ENCODE data around the gene FAM228B.
"Not testable (repeated sequence)": the region's sequence is repeated elsewhere in the genome, so short reads cannot be mapped to it uniquely, and the experiment has no call there.

The FAM228B gene

DNA sequence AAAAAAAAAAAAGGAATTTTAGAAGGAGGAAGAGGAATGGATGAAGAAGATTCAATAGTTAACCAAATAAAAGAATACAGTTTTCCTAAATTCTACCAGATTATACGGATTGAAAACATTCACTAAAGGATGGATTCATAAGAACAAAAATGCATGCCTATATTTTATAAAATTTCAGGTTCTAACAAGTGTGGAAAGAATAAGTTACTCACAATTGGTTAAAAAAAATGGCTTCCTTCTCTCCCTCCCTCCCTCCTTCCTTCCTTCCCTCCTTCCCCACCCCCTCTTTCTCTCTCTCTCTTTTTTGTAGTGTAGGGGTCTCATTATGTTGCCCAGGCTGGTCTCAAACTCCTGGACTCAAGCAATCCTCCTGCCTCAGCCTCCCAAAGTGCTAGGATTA is 37.0 kb upstream of the FAM228B start:
- H3K36me3 Mint-ChIP-seq, result peaks cover 2 to 13% of the 10 kb centered on the region in 2 donors
- DNase-seq, result no peak
- no peak overlapping the region for H3K4me3 Mint-ChIP-seq
- ATAC-seq (replicated peaks), result no peak
- H3K4me1 Mint-ChIP-seq, result peaks cover 11 to 22% of the 10 kb centered on the region in 2 donors
- no peaks in the 10 kb centered on the region for H3K9me3 Mint-ChIP-seq
- H3K27ac Mint-ChIP-seq, result no peak overlapping the region
- no peaks in the 10 kb centered on the region for H3K27me3 Mint-ChIP-seq

DNA sequence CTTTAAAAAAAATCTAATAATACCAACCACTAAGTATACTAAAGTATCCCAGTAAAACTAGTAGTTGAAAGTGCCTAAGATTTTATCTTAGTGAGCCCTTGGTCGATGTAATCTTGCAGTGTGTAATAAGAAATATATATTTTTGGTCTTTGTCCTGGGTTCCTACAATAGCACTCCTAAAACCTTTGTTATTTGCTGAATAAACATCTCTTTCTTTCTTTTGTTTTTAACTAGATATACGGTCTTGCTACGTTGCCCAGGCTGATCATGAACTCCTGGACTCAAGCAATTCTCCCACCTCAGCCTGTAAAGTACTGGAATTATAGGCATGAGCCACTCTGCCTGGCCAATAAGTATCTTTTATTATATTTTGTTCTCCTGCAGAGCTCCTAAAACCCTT is 36.2 kb upstream of the FAM228B start:
- Mint-ChIP-seq H3K27ac (no peak overlapping the region), H3K36me3 (peaks cover 0 to 9% of the 10 kb centered on the region in 2 donors), H3K4me1 (peaks cover 11 to 22% of the 10 kb centered on the region in 2 donors), H3K9me3 (no peaks in the 10 kb centered on the region), H3K27me3 (no peaks in the 10 kb centered on the region), H3K4me3 (no peak overlapping the region)
- DNase-seq (no peak), ATAC-seq (replicated peaks) (no peak)

DNA sequence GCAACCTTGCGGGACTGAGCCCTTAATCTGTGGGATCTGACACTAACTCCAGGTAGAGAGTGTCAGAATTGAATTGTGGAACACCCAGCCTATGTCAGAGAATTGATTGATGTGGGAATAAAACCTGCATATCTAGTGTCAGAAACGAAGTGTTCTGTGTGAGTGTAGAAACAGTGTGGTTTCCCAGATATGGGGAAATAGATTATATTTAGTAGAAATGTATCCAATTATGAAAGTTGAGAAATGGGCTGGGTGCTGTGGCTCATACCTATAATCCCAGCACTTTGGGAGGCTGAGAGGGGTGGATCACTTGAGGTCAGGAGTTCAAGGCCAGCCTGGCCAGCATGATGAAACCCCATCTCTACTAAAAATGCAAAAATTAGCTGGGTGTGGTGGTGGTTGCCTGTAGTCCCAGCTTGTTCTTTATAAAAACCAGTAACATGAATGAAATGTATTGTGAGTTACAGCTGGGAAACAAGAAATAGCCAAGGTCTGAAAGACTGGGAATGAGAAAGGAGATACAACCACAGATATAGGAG is 34.4 kb upstream of the FAM228B start:
- ATAC-seq (replicated peaks) (no peak), DNase-seq (no peak)
- H3K4me3 Mint-ChIP-seq, result no peak overlapping the region
- H3K9me3 Mint-ChIP-seq, result peaks cover 0 to 2% of the 10 kb centered on the region in 2 donors
- H3K4me1 Mint-ChIP-seq, result peaks cover 8 to 14% of the 10 kb centered on the region in 2 donors
- H3K27me3 Mint-ChIP-seq, result no peaks in the 10 kb centered on the region
- H3K36me3 Mint-ChIP-seq, result peaks cover 3 to 12% of the 10 kb centered on the region in 2 donors
- H3K27ac Mint-ChIP-seq, result no peak overlapping the region

DNA sequence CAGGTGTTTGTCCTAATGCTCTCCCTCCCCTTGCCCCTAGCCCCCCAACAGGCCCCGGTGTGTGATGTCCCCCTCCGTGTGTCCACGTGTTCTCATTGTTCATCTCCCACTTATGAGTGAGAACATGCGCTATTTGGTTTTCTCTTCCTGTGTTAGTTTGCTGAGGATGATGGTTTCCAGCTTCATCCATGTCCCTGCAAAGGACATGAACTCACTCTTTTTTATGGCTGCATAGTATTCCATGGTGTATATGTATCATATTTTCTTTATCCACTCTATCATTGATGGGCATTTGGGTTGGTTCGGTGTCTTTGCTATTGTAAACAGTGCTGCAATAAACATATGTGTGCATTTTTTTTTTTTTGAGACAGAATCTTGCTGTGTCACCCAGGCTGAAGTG is 30.0 kb upstream of the FAM228B start:
- H3K27ac Mint-ChIP-seq; H3K27me3 Mint-ChIP-seq; DNase-seq; H3K4me3 Mint-ChIP-seq; H3K9me3 Mint-ChIP-seq; H3K4me1 Mint-ChIP-seq; ATAC-seq (replicated peaks): not testable (repeated sequence)
- H3K36me3 Mint-ChIP-seq, result peaks cover 21 to 28% of the 10 kb centered on the region in 2 donors

DNA sequence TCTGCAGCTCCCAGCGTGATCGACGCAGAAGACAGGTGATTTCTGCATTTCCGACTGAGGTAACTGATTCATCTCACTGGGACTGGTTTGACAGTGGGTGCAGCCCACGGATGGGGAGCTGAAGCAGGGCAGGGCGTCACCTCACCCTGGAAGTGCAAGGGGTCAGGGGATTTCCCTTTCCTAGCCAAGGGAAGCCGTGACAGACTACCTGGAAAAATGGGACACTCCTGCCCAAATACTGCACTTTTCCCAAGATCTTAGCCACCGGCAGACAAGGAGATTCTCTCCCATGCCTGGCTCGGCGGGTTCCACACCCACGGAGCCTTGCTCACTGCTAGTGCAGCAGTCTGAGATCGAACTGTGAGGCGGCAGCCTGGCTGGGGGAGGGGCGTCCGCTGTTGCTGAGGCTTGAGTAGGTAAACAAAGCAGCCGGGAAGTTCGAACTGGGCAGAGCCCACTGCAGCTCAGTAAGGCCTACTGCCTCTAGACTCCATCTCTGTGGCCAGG is 28.0 kb upstream of the FAM228B start:
- ATAC-seq (replicated peaks); H3K4me3 Mint-ChIP-seq; H3K4me1 Mint-ChIP-seq; DNase-seq; H3K27ac Mint-ChIP-seq; H3K27me3 Mint-ChIP-seq; H3K9me3 Mint-ChIP-seq: not testable (repeated sequence)
- peaks cover 25 to 26% of the 10 kb centered on the region in 2 donors for H3K36me3 Mint-ChIP-seq

DNA sequence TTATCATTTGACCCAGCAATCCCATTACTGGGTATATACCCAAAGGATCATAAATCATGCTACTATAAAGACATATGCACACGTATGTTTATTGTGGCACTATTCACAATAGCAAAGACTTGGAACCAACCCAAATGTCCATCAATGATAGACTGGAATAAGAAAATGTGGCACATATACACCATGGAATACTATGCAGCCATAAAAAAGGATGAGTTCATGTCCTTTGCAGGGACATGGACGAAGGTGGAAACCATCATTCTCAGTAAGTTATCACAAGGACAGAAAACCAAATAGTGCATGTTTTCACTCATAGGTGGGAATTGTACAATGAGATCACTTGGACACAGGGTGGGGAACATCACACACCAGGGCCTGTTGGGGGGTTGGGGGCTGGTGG is 22.5 kb upstream of the FAM228B start:
- not testable (repeated sequence) for H3K4me3 Mint-ChIP-seq; H3K27me3 Mint-ChIP-seq; H3K27ac Mint-ChIP-seq; ATAC-seq (replicated peaks); H3K9me3 Mint-ChIP-seq; DNase-seq
- H3K4me1 Mint-ChIP-seq, result peaks cover 16 to 24% of the 10 kb centered on the region in 2 donors
- peaks cover 26 to 34% of the 10 kb centered on the region in 2 donors for H3K36me3 Mint-ChIP-seq

DNA sequence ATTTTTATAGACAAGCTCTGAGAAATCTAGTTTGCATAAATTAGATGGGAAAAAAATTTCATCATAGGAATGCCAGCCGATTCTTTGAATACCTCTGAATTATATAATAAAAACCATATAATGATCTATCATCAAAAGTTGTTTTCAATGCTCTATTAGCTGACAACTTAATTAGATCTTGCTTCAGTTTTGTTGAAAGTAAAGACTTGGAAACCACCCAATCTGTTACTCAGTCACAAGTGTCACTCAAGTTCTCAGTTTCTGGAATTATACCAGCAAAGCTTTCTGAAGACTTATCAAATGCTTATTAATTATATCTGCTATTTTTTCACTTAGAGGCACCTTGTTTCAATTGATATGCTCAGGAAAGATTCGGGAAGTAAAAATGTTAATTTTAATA is 21.3 kb upstream of the FAM228B start:
- ATAC-seq (replicated peaks) (no peak), DNase-seq (no peak)
- H3K9me3 Mint-ChIP-seq, result peaks cover 7 to 16% of the 10 kb centered on the region in 2 donors
- no peak overlapping the region for H3K27ac Mint-ChIP-seq
- peaks cover 17 to 28% of the 10 kb centered on the region in 2 donors for H3K36me3 Mint-ChIP-seq
- no peak overlapping the region for H3K4me3 Mint-ChIP-seq
- no peaks in the 10 kb centered on the region for H3K27me3 Mint-ChIP-seq
- H3K4me1 Mint-ChIP-seq, result peaks cover 16 to 24% of the 10 kb centered on the region in 2 donors

DNA sequence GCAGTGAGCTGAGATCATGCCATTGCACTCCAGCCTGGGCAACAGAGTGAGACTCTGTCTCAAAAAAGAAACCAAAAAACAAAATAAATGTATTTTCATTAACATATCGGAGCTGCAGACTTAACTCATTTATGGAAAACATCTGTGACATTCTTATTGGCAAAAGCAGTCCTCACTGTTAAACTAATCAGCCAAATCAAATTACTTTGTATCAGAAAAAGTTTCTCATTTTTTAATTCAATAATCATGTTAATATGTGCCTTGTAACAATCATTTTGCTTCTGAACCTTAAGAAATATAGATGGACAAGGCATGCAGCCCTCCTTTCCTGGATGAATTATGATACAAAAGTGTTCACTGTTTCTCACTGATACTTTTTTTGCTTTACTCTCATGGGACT is 20.6 kb upstream of the FAM228B start:
- no peak for ATAC-seq (replicated peaks)
- H3K4me1 Mint-ChIP-seq, result peaks cover 16 to 24% of the 10 kb centered on the region in 2 donors
- no peak overlapping the region for H3K27ac Mint-ChIP-seq
- H3K4me3 Mint-ChIP-seq, result no peak overlapping the region
- H3K27me3 Mint-ChIP-seq, result no peaks in the 10 kb centered on the region
- no peak for DNase-seq
- peaks cover 13 to 19% of the 10 kb centered on the region in 2 donors for H3K9me3 Mint-ChIP-seq
- peaks cover 14 to 28% of the 10 kb centered on the region in 2 donors for H3K36me3 Mint-ChIP-seq

DNA sequence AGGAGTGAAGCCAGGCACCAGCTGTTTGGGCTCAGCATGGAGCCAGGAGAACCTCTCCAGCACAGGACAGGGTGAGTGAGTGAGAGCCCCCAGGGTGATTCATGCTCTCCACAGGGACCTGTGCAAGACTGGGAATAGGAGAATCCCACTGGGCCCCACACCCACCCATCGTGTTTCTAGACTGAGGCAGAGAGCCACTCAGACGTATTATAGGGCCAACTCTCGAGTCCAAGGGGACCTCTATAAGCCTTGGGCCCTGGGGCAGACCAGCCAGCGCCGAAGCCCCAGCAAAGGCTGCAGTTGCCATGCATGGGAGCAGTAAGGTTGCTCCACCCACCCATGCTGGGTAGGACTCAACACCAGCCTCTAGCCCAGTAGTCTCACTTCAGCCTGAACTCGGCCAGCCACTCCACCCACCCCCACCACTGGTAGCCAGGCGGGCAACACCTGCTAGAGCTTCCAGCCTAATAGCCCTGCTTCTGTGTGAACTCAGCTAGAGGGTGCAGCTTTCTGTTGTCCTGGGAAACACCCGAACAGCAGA is 19.1 kb upstream of the FAM228B start:
- H3K4me1 Mint-ChIP-seq, result peaks cover 16 to 24% of the 10 kb centered on the region in 2 donors
- peak overlapping the region; percentile 9 for H3K27ac Mint-ChIP-seq
- H3K36me3 Mint-ChIP-seq, result peaks cover 9 to 27% of the 10 kb centered on the region in 2 donors

DNA sequence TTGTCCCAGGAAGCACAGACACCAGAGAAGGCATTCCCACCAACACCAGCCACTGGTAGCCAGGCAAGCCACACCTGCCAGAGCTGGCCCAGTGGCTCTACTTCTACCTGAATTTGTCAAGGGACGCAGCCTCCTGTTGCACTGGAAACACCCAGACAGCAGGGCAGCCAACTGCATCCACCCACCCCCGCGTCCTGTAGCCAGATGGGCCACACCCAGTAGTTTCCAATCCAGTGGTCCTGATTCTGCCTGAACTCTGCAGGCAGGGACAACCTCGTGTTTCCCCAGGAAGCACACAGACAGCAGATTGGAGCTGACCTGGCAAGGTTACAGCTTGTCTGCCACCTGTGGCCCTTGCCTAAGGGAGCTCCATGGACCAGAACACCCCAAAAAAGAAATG is 18.4 kb upstream of the FAM228B start:
- no peaks in the 10 kb centered on the region for H3K27me3 Mint-ChIP-seq
- peaks cover 21 to 26% of the 10 kb centered on the region in 2 donors for H3K9me3 Mint-ChIP-seq
- H3K4me1 Mint-ChIP-seq, result peaks cover 16 to 24% of the 10 kb centered on the region in 2 donors
- H3K36me3 Mint-ChIP-seq, result peaks cover 8 to 30% of the 10 kb centered on the region in 2 donors
- peak; percentile 58 to 74 for ATAC-seq (replicated peaks)
- DNase-seq, result no peak
- H3K27ac Mint-ChIP-seq, result no peak overlapping the region
- H3K4me3 Mint-ChIP-seq, result no peak overlapping the region

More for the DNA sequence above, 19.1 kb upstream of the FAM228B start:
- Mint-ChIP-seq H3K27me3 (no peaks in the 10 kb centered on the region), H3K4me3 (no peak overlapping the region), H3K9me3 (peaks cover 22 to 23% of the 10 kb centered on the region in 2 donors)
- ATAC-seq (replicated peaks) (peak in 1 of 2 donors; percentile 10), DNase-seq (no peak)

DNA sequence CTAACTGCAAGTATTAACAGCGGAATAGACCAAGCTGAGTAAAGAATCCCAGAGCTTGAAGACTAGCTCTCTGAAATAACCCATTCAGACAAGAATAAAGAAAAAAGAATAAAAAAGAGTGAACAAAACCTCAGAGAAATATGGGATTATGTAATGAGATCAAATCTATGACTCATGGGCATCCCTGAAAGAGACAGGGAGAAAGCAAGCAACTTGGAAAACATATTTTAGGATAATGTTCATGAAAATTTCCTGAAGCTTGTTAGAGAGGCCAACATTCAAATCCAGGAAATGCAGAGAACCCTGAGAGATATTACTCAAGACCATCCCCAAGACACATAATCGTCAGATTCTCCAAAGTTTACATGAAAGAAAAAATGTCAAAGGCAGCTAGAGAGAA is 17.5 kb upstream of the FAM228B start:
- Mint-ChIP-seq H3K27me3 (no peaks in the 10 kb centered on the region), H3K36me3 (peaks cover 5 to 25% of the 10 kb centered on the region in 2 donors), H3K9me3 (peaks cover 21 to 26% of the 10 kb centered on the region in 2 donors), H3K27ac (no peak overlapping the region), H3K4me1 (peaks cover 16 to 24% of the 10 kb centered on the region in 2 donors), H3K4me3 (no peak overlapping the region)
- DNase-seq (no peak), ATAC-seq (replicated peaks) (no peak)

DNA sequence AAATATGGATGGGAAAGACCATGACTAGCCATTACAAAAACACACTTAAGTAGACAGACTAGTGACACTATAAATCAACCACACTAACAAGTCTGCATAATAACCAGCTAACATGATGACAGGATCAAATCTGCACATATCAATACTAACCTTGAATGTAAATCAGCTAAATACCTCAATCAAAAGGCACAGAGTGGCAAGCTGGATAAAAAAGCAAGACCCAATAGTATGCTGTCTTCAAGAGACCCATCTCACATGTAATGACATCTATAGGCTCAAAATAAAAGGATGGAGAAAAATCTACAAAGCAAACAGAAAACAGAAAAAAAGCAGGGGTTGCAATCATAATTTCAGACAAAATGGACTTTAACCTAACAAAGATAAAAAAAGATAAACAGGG is 16.5 kb upstream of the FAM228B start:
- DNase-seq, result no peak
- ATAC-seq (replicated peaks), result no peak
- H3K27me3 Mint-ChIP-seq, result no peaks in the 10 kb centered on the region
- H3K4me3 Mint-ChIP-seq, result no peak overlapping the region
- H3K4me1 Mint-ChIP-seq, result peaks cover 18 to 24% of the 10 kb centered on the region in 2 donors
- no peak overlapping the region for H3K27ac Mint-ChIP-seq
- peaks cover 21 to 26% of the 10 kb centered on the region in 2 donors for H3K9me3 Mint-ChIP-seq
- H3K36me3 Mint-ChIP-seq, result peaks cover 5 to 23% of the 10 kb centered on the region in 2 donors

DNA sequence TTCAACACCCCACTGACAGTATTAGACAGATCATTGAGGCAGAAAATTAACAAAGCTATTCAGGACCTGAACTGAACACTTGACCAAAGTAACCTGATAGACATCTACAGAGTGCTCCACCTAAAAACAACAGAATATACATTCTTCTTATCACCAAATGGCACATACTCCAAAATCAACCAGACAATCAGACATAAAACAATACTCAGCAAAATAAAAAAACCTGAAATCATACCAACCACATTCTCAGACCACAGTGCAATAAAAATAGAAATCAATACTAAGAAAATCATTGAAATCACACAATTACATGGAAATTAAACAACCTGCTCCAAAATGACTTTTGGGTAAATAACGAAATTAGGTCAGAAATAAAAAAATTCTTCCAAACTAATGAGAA is 15.9 kb upstream of the FAM228B start:
- Mint-ChIP-seq H3K4me1 (peaks cover 18 to 24% of the 10 kb centered on the region in 2 donors), H3K36me3 (peaks cover 5 to 23% of the 10 kb centered on the region in 2 donors), H3K9me3 (peaks cover 21 to 26% of the 10 kb centered on the region in 2 donors), H3K27ac (no peak overlapping the region), H3K27me3 (no peaks in the 10 kb centered on the region), H3K4me3 (no peak overlapping the region)
- DNase-seq (no peak), ATAC-seq (replicated peaks) (no peak)

DNA sequence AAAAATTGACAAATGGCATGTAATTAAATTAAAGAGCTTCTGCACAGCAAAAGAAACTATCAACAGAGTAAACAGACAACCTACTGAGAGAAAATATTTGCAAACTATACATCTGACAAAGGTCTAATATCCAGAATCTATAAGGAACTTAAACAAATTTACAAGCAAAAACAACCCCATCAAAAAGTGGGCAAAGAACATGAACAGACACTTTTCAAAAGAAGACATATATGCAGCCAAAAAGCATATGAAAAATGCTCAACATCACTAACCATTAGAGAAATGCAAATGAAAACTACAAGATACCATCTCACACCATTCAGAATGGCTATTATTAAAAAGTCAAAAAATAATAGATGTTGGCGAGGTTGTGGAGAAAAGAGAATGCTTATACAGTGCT is 13.8 kb upstream of the FAM228B start:
- Mint-ChIP-seq H3K9me3 (peaks cover 21 to 26% of the 10 kb centered on the region in 2 donors), H3K36me3 (peaks cover 5 to 17% of the 10 kb centered on the region in 2 donors), H3K4me1 (peaks cover 10% of the 10 kb centered on the region in 2 donors)
- not testable (repeated sequence) for H3K27me3 Mint-ChIP-seq; H3K27ac Mint-ChIP-seq; H3K4me3 Mint-ChIP-seq; DNase-seq; ATAC-seq (replicated peaks)

DNA sequence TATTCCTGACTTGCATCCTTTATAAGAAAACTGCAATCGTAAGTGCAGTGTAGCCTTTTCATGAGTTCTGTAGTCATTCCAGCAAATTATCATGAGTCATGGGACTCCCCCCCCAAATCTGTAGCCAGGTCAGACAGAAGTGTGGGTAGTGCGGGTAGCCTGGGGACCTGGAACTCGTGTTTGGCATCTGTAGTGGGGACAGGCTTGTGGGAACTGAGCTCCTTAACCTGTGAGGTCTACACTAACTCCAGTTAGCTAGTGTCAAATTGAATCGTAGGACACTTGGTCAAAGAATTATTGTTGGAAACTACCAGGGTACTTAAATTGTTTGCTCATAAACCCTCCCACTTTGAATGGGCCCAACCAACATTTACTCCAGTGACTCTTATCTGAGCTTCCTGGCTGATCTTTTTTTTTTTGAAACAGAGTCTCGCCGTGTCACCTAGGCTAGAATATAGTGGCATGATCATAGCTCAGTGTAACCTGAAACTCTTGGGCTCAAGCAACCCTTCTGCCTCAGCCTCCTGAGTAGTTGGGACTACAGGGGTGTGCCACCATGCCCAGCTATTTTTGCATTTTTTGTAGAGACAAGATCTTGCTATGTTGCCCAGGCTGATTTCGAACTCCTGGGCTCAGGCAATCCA is 12.5 kb upstream of the FAM228B start:
- Mint-ChIP-seq H3K27ac (no peak overlapping the region), H3K9me3 (peaks cover 17 to 22% of the 10 kb centered on the region in 2 donors), H3K4me3 (no peak overlapping the region), H3K27me3 (no peaks in the 10 kb centered on the region), H3K4me1 (peaks cover 0 to 2% of the 10 kb centered on the region in 2 donors), H3K36me3 (peaks cover 2 to 10% of the 10 kb centered on the region in 2 donors)
- ATAC-seq (replicated peaks), result no peak
- DNase-seq, result no peak
